CD4-positive, alpha-beta T cell (primary cell): Measurements from ENCODE around the gene CDC45. TPM values are rescaled to one million over a fixed set of nuclear protein-coding genes. Genes with fewer than 3 reads are reported as not detected.

Experiments used
- ATAC-seq: fragments of 200-7000 bp; cut with Tn5 transposase; one replicate; pipeline ENCODE4 v1.10.0; 2022; ENCODE audit warnings: mild to moderate bottlenecking; ENCODE audit not compliant: poor library complexity
- CTCF ChIA-PET: fragments of 350-600 bp; sonication (Branson Sonifier 250); formaldehyde crosslinking; loops from one replicate; lab custom pipeline; 2021; ENCODE audit warnings: antibody characterized with exemption, inconsistent platforms; lab: Charles Lee
- POLR2A ChIA-PET: fragments of 350-600 bp; sonication (Branson Sonifier 250); formaldehyde crosslinking; loops from one replicate; lab custom pipeline; 2021; ENCODE audit warnings: antibody characterized with exemption, inconsistent platforms; lab: Charles Lee
- DNase-seq, 14 experiments: peaks; one replicate each; pipeline ENCODE4 v3.0.0-alpha.2; 2013 to 2020; ENCODE audit warnings: mixed read lengths in 2 of 14
- H3K27ac ChIP-seq, 2 donors: one replicate each; pipeline versions ENCODE4 v1.5.1 to v1.7.0; 2013; ENCODE audit warnings: low read length in 2 of 2, low read depth in 1 of 2, mild to moderate bottlenecking in 1 of 2
- H3K27me3 ChIP-seq, 2 experiments: 1 replicate in 1 of 2; 2 replicates in 1 of 2; pipeline versions ENCODE4 v1.6.1 to v1.7.0; 2013; ENCODE audit warnings: low read length in 2 of 2, control low read depth in 1 of 2, mild to moderate bottlenecking in 1 of 2, moderate library complexity in 1 of 2; ENCODE audit not compliant: insufficient read depth in 2 of 2, control insufficient read depth in 1 of 2
- H3K36me3 ChIP-seq: one replicate; pipeline ENCODE4 v1.6.1; 2013; ENCODE audit warnings: low read length, control low read depth; ENCODE audit not compliant: insufficient read depth
- H3K4me1 ChIP-seq: one replicate; pipeline ENCODE4 v1.6.1; 2013; ENCODE audit warnings: low read length, control low read depth; ENCODE audit not compliant: insufficient read depth
- H3K4me3 ChIP-seq: one replicate; pipeline ENCODE4 v1.5.1; 2013; ENCODE audit warnings: mild to moderate bottlenecking, low read length, moderate library complexity
- H3K9me3 ChIP-seq, 2 experiments: 1 replicate in 1 of 2; 2 replicates in 1 of 2; pipeline versions ENCODE4 v1.6.1 to v1.7.0; 2013; ENCODE audit warnings: low read length in 2 of 2, mild to moderate bottlenecking in 2 of 2, control low read depth in 1 of 2, moderate library complexity in 1 of 2; ENCODE audit not compliant: control insufficient read depth in 1 of 2, insufficient read depth in 1 of 2
- H3K27ac Mint-ChIP-seq: one replicate; pipeline ENCODE4 v1.8.0; 2020; ENCODE audit warnings: mixed read lengths
- H3K27me3 Mint-ChIP-seq: one replicate; pipeline ENCODE4 v1.8.0; 2021; ENCODE audit warnings: mixed read lengths
- H3K36me3 Mint-ChIP-seq: one replicate; pipeline ENCODE4 v1.8.0; 2021; ENCODE audit warnings: low read depth, mixed read lengths
- H3K4me1 Mint-ChIP-seq: one replicate; pipeline ENCODE4 v1.8.0; 2021; ENCODE audit warnings: low read depth, mixed read lengths
- H3K4me3 Mint-ChIP-seq: one replicate; pipeline ENCODE4 v1.8.0; 2020; ENCODE audit warnings: mild to moderate bottlenecking, mixed read lengths
- H3K9me3 Mint-ChIP-seq: one replicate; pipeline ENCODE4 v1.8.0; 2020; ENCODE audit warnings: mixed read lengths
- CTCF ChIP-seq: fragments of 200-600 bp; IDR thresholded peaks from one replicate; pipeline ENCODE4 v1.8.0; 2022; ENCODE audit warnings: antibody characterized with exemption, mild to moderate bottlenecking
- intact Hi-C, 2 experiments: fragments of 100-400 bp; cut with DNase I in 1 of 2; cut with micrococcal nuclease in 1 of 2; formaldehyde crosslinking; loops; one replicate each; pipeline versions ENCODE4 v1.15.1 to v1.9.0; 2023 to 2025; cut with DNase I, micrococcal nuclease
- total RNA-seq, 174 experiments: library from RNA in 2 of 174; stranded (reverse) in 2 of 174; gene quantifications; one replicate each; pipeline ENCODE4 v1.2.3 and lab custom pipeline; 2021 to 2026

Gene CDC45
- total RNA-seq, 2 experiments from 2014 or later = 0.75 to 0.82 TPM

GRCh38 chr22:19519041-19519926, 39.6 kb downstream of the CDC45 start:
- POLR2A ChIA-PET = no interaction called here
- CTCF ChIA-PET = no interaction called here
- no peak overlapping the region for H3K27ac Mint-ChIP-seq

GRCh38 chr22:19520007-19520406, 40.3 kb downstream of the CDC45 start:
- H3K9me3 ChIP-seq = peaks cover 0 to 6% of the 10 kb centered on the region in 2 experiments
- peaks cover 12 to 21% of the 10 kb centered on the region in 2 experiments for H3K27me3 ChIP-seq
- no peak for TF ChIP-seq CTCF
- H3K4me1 ChIP-seq = peaks cover 21% of the 10 kb centered on the region
- DNase-seq (no peak), ATAC-seq (no peak)
- peaks cover 4% of the 10 kb centered on the region for H3K4me1 Mint-ChIP-seq
- no peak overlapping the region for H3K4me3 Mint-ChIP-seq
- ChIA-PET CTCF (no interaction called here), POLR2A (no interaction called here)
- no peaks in the 10 kb centered on the region for H3K36me3 ChIP-seq
- H3K9me3 Mint-ChIP-seq = no peaks in the 10 kb centered on the region
- peaks cover 17% of the 10 kb centered on the region for H3K27me3 Mint-ChIP-seq
- H3K36me3 Mint-ChIP-seq = no peaks in the 10 kb centered on the region
- no peak overlapping the region for H3K27ac ChIP-seq
- intact Hi-C loops = no loop called here
- no peak overlapping the region for H3K27ac Mint-ChIP-seq
- H3K4me3 ChIP-seq = no peak overlapping the region

More at GRCh38 chr22:19519041-19519926, 39.6 kb downstream of the CDC45 start:
- Histone ChIP-seq H3K4me3 (no peak overlapping the region), H3K27ac (no peak overlapping the region), H3K4me1 (peaks cover 14% of the 10 kb centered on the region), H3K9me3 (peaks cover under 1 to 1% of the 10 kb centered on the region in 2 experiments), H3K27me3 (peaks cover 9 to 14% of the 10 kb centered on the region in 2 experiments), H3K36me3 (no peaks in the 10 kb centered on the region)
- Mint-ChIP-seq H3K4me3 (no peak overlapping the region), H3K4me1 (peaks cover 4% of the 10 kb centered on the region), H3K9me3 (no peaks in the 10 kb centered on the region), H3K27me3 (peaks cover 12% of the 10 kb centered on the region), H3K36me3 (no peaks in the 10 kb centered on the region)
- intact Hi-C loops = no loop called here
- DNase-seq (no peak), ATAC-seq (no peak)
- TF ChIP-seq CTCF = no peak

- ChIA-PET CTCF (no interaction called here), POLR2A (no interaction called here)
- Histone ChIP-seq H3K27me3 (peaks cover 18 to 29% of the 10 kb centered on the region in 2 experiments), H3K4me1 (peaks cover 21% of the 10 kb centered on the region), H3K4me3 (no peak overlapping the region), H3K36me3 (no peaks in the 10 kb centered on the region), H3K27ac (no peak overlapping the region), H3K9me3 (peaks cover 0 to 8% of the 10 kb centered on the region in 2 experiments)
- no peak for TF ChIP-seq CTCF
- no peaks in the 10 kb centered on the region for H3K36me3 Mint-ChIP-seq
- DNase-seq = no peak
- no peak overlapping the region for H3K4me3 Mint-ChIP-seq
- intact Hi-C loops = no loop called here
- no peaks in the 10 kb centered on the region for H3K9me3 Mint-ChIP-seq
- H3K27ac Mint-ChIP-seq = no peak overlapping the region
- peaks cover 21% of the 10 kb centered on the region for H3K27me3 Mint-ChIP-seq
- peaks cover 5% of the 10 kb centered on the region for H3K4me1 Mint-ChIP-seq
- no peak for ATAC-seq
Measured at GRCh38 chr22:19520566-19521305, 41.0 kb downstream of the CDC45 start.
